H1 (cell line): ENCODE data around the gene OSMR. TPM values are rescaled to one million over a fixed set of nuclear protein-coding genes. Genes with fewer than 3 reads are reported as not detected.

ENCODE experiments used
- CTCF ChIA-PET: fragments of 300-600 bp; sonication (Branson Sonifier 250); formaldehyde crosslinking; loops from one replicate; lab custom pipeline; 2021; ENCODE audit not compliant: partially characterized antibody; lab: Charles Lee
- POLR2A ChIA-PET: fragments of 300-600 bp; sonication (Branson Sonifier 250); formaldehyde crosslinking; loops from one replicate; lab custom pipeline; 2021; ENCODE audit warnings: inconsistent platforms; ENCODE audit not compliant: partially characterized antibody; lab: Charles Lee
- DNase-seq, 2 experiments: peaks; one replicate each; pipeline versions ENCODE4 v3.0.0 to v3.0.0-alpha.2; 2010 to 2022; ENCODE audit warnings: low spot score in 2 of 2, low read depth in 1 of 2, mixed read lengths in 1 of 2
- FAIRE-seq: peaks from 2 replicates; lab custom pipeline; 2011; peaks lifted over from hg19 to GRCh38; lab: Jason Lieb, UNC
- H2AFZ ChIP-seq: 2 replicates; pipeline ENCODE4 v1.8.1; 2012; ENCODE audit warnings: low read length, inconsistent platforms
- H2AK5ac ChIP-seq: 2 replicates; pipeline ENCODE4 v1.6.1; 2013; ENCODE audit warnings: low read depth, low read length
- H2BK120ac ChIP-seq: replicated peaks from 2 replicates; pipeline ENCODE3; 2013; ENCODE audit warnings: low read depth, low read length, inconsistent platforms
- H2BK12ac ChIP-seq: 2 replicates; pipeline ENCODE4 v1.6.1; 2013; ENCODE audit warnings: low read depth, low read length
- H2BK15ac ChIP-seq: 2 replicates; pipeline ENCODE4 v1.6.1; 2013; ENCODE audit warnings: low read length
- H2BK20ac ChIP-seq: 2 replicates; pipeline ENCODE4 v1.6.1; 2013; ENCODE audit warnings: low read length
- H2BK5ac ChIP-seq: 2 replicates; pipeline ENCODE4 v1.6.1; 2013; ENCODE audit warnings: low read depth, low read length
- H3K14ac ChIP-seq: 2 replicates; pipeline ENCODE4 v1.6.1; 2013; ENCODE audit warnings: inconsistent platforms; ENCODE audit not compliant: insufficient read length
- H3K18ac ChIP-seq: 2 replicates; pipeline ENCODE4 v1.6.1; 2013; ENCODE audit warnings: low read length; ENCODE audit errors: extremely low read depth
- H3K23ac ChIP-seq: 2 replicates; pipeline ENCODE4 v1.6.1; 2013; ENCODE audit warnings: inconsistent platforms; ENCODE audit not compliant: insufficient read length
- H3K23me2 ChIP-seq: 2 replicates; pipeline ENCODE4 v1.6.1; 2013; ENCODE audit warnings: low read depth, low read length
- H3K27ac ChIP-seq: 2 replicates; pipeline ENCODE4 v1.6.1; 2011; ENCODE audit warnings: low read depth, low read length, inconsistent platforms
- H3K27me3 ChIP-seq, 4 experiments: replicated peaks in 1 of 4; 1 replicate in 1 of 4; 2 replicates in 3 of 4; pipeline versions ENCODE4 v1.6.1 to v1.8.1; 2011 to 2013; ENCODE audit warnings: low read length in 3 of 4, mild to moderate bottlenecking in 3 of 4, inconsistent platforms in 2 of 4, mixed read lengths in 2 of 4, moderate library complexity in 1 of 4; ENCODE audit not compliant: control insufficient read depth in 3 of 4, insufficient read depth in 3 of 4; ENCODE audit errors: extremely low read depth in 1 of 4
- H3K36me3 ChIP-seq, 4 experiments: 2 replicates each; pipeline versions ENCODE4 v1.6.1 to v1.8.1; 2011 to 2013; ENCODE audit warnings: mild to moderate bottlenecking in 4 of 4, low read length in 3 of 4, moderate library complexity in 2 of 4, control low read depth in 1 of 4, inconsistent platforms in 1 of 4; ENCODE audit not compliant: insufficient read depth in 4 of 4, control insufficient read depth in 2 of 4
- H3K4ac ChIP-seq: replicated peaks from 2 replicates; pipeline ENCODE3; 2013; ENCODE audit warnings: low read length, low read depth, mixed read lengths, inconsistent platforms; ENCODE audit not compliant: insufficient read length
- H3K4me1 ChIP-seq, 4 experiments: replicated peaks in 1 of 4; 1 replicate in 1 of 4; 2 replicates in 3 of 4; pipeline versions ENCODE4 v1.6.1 to v1.8.1; 2011 to 2013; ENCODE audit warnings: low read length in 3 of 4, inconsistent platforms in 2 of 4, mixed read lengths in 1 of 4; ENCODE audit not compliant: insufficient read depth in 4 of 4, control insufficient read depth in 3 of 4
- H3K4me2 ChIP-seq, 2 experiments: 2 replicates each; pipeline versions ENCODE4 v1.6.1 to v1.8.1; 2011 to 2013; ENCODE audit warnings: low read depth in 2 of 2, low read length in 2 of 2, control low read depth in 1 of 2, inconsistent platforms in 1 of 2, mild to moderate bottlenecking in 1 of 2; ENCODE audit not compliant: insufficient read depth in 1 of 2
- H3K4me3 ChIP-seq, 4 experiments: fragments of 200-600, 300-600 bp in 1 of 4; sonication (generic), shearing (Covaris generic), sonication (Bioruptor Twin) in 1 of 4; 2 replicates each; pipeline versions ENCODE4 v1.5.1 to v1.8.1; 2011 to 2016; ENCODE audit warnings: low read length in 4 of 4, low read depth in 3 of 4, control low read depth in 2 of 4, inconsistent platforms in 2 of 4, mild to moderate bottlenecking in 2 of 4, mixed read lengths in 1 of 4, moderate library complexity in 1 of 4; ENCODE audit not compliant: insufficient read depth in 2 of 4; ENCODE audit errors: extremely low read depth in 1 of 4
- H3K56ac ChIP-seq: replicated peaks from 2 replicates; pipeline ENCODE3; 2013; ENCODE audit warnings: low read depth, mild to moderate bottlenecking, mixed read lengths, low read length, inconsistent platforms; ENCODE audit not compliant: insufficient read length
- H3K79me1 ChIP-seq: 2 replicates; pipeline ENCODE4 v1.6.1; 2013; ENCODE audit warnings: low read depth, low read length, control low read depth
- H3K79me2 ChIP-seq, 2 experiments: 2 replicates each; pipeline versions ENCODE4 v1.6.1 to v1.8.1; 2012 to 2013; ENCODE audit warnings: low read length in 2 of 2, mild to moderate bottlenecking in 2 of 2, inconsistent platforms in 1 of 2; ENCODE audit not compliant: insufficient read depth in 2 of 2, control insufficient read depth in 1 of 2
- H3K9ac ChIP-seq, 4 experiments: replicated peaks in 1 of 4; 1 replicate in 1 of 4; 2 replicates in 3 of 4; pipeline versions ENCODE4 v1.6.1 to v1.8.1; 2011 to 2013; ENCODE audit warnings: low read depth in 3 of 4, low read length in 3 of 4, control low read depth in 2 of 4, mild to moderate bottlenecking in 2 of 4, moderate library complexity in 2 of 4, inconsistent platforms in 1 of 4; ENCODE audit errors: extremely low read depth in 1 of 4
- H3K9me3 ChIP-seq, 2 experiments: 2 replicates each; pipeline versions ENCODE4 v1.6.1 to v1.8.1; 2012 to 2013; ENCODE audit warnings: mild to moderate bottlenecking in 2 of 2, moderate library complexity in 2 of 2, control low read depth in 1 of 2, inconsistent platforms in 1 of 2, low read depth in 1 of 2, low read length in 1 of 2, mixed read lengths in 1 of 2; ENCODE audit not compliant: insufficient read depth in 2 of 2
- H4K20me1 ChIP-seq, 2 experiments: replicated peaks in 1 of 2; 2 replicates each; pipeline versions ENCODE3 to v1.8.1; 2011 to 2013; ENCODE audit warnings: inconsistent platforms in 2 of 2, low read length in 2 of 2, mild to moderate bottlenecking in 1 of 2; ENCODE audit not compliant: insufficient read depth in 2 of 2, control insufficient read depth in 1 of 2
- H4K5ac ChIP-seq: 2 replicates; pipeline ENCODE4 v1.6.1; 2013; ENCODE audit warnings: low read length, low read depth, mixed read lengths, inconsistent platforms; ENCODE audit not compliant: insufficient read length
- H4K8ac ChIP-seq: 2 replicates; pipeline ENCODE4 v1.8.0; 2013; ENCODE audit warnings: mild to moderate bottlenecking, moderate library complexity, low read length, inconsistent platforms; ENCODE audit not compliant: insufficient read depth; ENCODE audit errors: extremely low read depth
- H4K91ac ChIP-seq: replicated peaks from 2 replicates; pipeline ENCODE3; 2013; ENCODE audit warnings: low read length, mixed read lengths, inconsistent platforms; ENCODE audit not compliant: insufficient read length
- ASH2L ChIP-seq: fragments of 200-600, 300-600 bp; sonication (generic); IDR thresholded peaks from one replicate; pipeline ENCODE4 v1.7.1; 2017; ENCODE audit warnings: low read length
- FOSL1 ChIP-seq: IDR thresholded peaks from 2 replicates; pipeline ENCODE4 v1.6.1; 2011; ENCODE audit warnings: mild to moderate bottlenecking, low read depth, low read length, moderate library complexity; ENCODE audit not compliant: insufficient read depth
- SP1 ChIP-seq: IDR thresholded peaks from 2 replicates; pipeline ENCODE4 v1.6.1; 2011; ENCODE audit warnings: low read depth, low read length
- WGBS, 2 experiments: shearing (Covaris generic) in 1 of 2; methylation state at CpG; one replicate each; pipeline versions ENCODE4 v1.1.6 to v1.1.7; 2013 to 2015; ENCODE audit warnings: low lambda C conversion rate in 2 of 2, mixed read lengths in 2 of 2, inconsistent platforms in 1 of 2, low coverage in 1 of 2, missing lambda C conversion rate in 1 of 2; ENCODE audit not compliant: insufficient replicate concordance in 2 of 2, insufficient coverage in 1 of 2, insufficient read length in 1 of 2; ENCODE audit errors: extremely low coverage in 1 of 2, missing lambda C conversion rate in 1 of 2; 5-methylcytosine and 5-hydroxymethylcytosine counted together
- polyA plus RNA-seq, 7 experiments: library from polyadenylated mRNA; depleted of rRNA in 3 of 7; stranded (reverse) in 5 of 7; unstranded in 2 of 7; fragments of >200 nt in 5 of 7; fragments of 200-250 nt in 2 of 7; gene quantifications; 1 replicate in 5 of 7; 2 replicates in 1 of 7; 4 replicates in 1 of 7; pipeline versions ENCODE4 v1.2.1 to v1.2.3, GENCODE V29; 2011 to 2013; ENCODE audit warnings: missing spikeins in 2 of 7, mixed read lengths in 2 of 7
- total RNA-seq: library from RNA; stranded (reverse); fragmentation: NEBNext Ultra II Directional; extraction: Animal tissue kit (Norgen Biotek cat#: 25700); gene quantifications from 2 replicates; pipeline ENCODE4 v1.2.1, GENCODE V29; 2021

The OSMR gene
- total and polyA plus RNA-seq, 2 of the 8 experiments (the other 6 are each of a cell fraction or from before 2014, with no cell fraction given): 2.3 to 2.6 TPM

GRCh38 chr5:38927470-38927869 is 81.7 kb downstream of the OSMR start:
- Histone ChIP-seq H4K20me1 (no peaks in the 10 kb centered on the region), H2AK5ac (no peak overlapping the region), H3K23me2 (no peaks in the 10 kb centered on the region; the same call in 1 of the 2 replicates), H4K8ac (no peak overlapping the region), H3K79me2 (no peaks in the 10 kb centered on the region), H3K23ac (no peak overlapping the region), H3K4me1 (peaks cover 0 to 4% (median 2%) of the 10 kb centered on the region in 4 experiments; a peak in 2 of 7 replicates), H3K4me3 (no peak overlapping the region), H2BK15ac (no peak overlapping the region), H2BK5ac (no peak overlapping the region), H2BK12ac (no peak overlapping the region), H4K91ac (no peak overlapping the region), H3K9me3 (peaks cover 0 to 3% of the 10 kb centered on the region in 2 experiments; a peak in 1 of 4 replicates), H3K4ac (no peak overlapping the region), H2BK20ac (no peak overlapping the region), H3K18ac (no peak overlapping the region), H2AFZ (no peak overlapping the region)
- DNase-seq: no peak
- WGBS, 2 experiments: 79% methylated on average over 2 of the region's 2 CpGs; no CpG with 5 or more reads in 1 of the 2 experiments
- TF ChIP-seq SP1 (no peak), ASH2L (no peak), FOSL1 (no peak)
- TF ChIP-seq, all 59 proteins: peak for 0
- Histone ChIP-seq H3K14ac (no peak overlapping the region), H4K5ac (no peak overlapping the region), H3K56ac (no peak overlapping the region), H3K9ac (no peak overlapping the region), H2BK120ac (no peak overlapping the region), H3K79me1 (no peaks in the 10 kb centered on the region), H3K27ac (no peak overlapping the region), H3K4me2 (no peak overlapping the region), H3K27me3 (no peaks in the 10 kb centered on the region), H3K36me3 (no peaks in the 10 kb centered on the region)
- ChIA-PET CTCF (no interaction called here), POLR2A (no interaction called here)
- FAIRE-seq: no peak
